ENCODE data around the gene FLII. TPM values are rescaled to one million over a fixed set of nuclear protein-coding genes. Genes with fewer than 3 reads are reported as not detected.
A peak's percentile ranks its signal among the peaks of the same experiment; 100 is the strongest.

FLII gene
- total RNA-seq, 1 donor from 2014 or later: 716 TPM

DNA sequence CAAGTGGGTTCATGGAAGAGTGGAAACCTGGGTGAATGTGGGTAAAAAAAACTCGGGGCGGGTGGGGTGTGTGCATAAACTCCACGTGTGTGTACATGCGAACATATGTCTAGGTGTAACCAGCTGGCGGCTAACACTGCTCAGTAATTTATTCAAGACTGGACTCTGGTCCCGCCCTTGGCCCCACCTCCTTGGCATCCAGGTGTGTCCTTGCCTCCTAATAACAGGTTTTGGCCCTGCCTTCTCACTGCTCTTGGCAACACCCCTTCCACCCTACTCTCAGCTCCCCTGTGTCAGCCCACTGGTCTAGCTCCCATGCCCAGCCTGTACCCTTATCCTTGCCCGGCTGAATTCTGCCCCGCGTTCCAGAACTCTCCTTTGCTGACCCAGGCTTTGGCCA lies 8.3 kb downstream of the FLII start:
- peaks cover 0 to 2% of the 10 kb centered on the region in 2 donors for H3K4me1 ChIP-seq
- H3K36me3 ChIP-seq: peaks cover 98% of the 10 kb centered on the region in 2 donors
- intact Hi-C loops (cut with DNase I): no loop called here
- no peak overlapping the region for H3K27ac ChIP-seq
- H3K4me3 ChIP-seq: no peak overlapping the region
- no peak for TF ChIP-seq CTCF (IDR thresholded peaks at IDR 0.05)
- no peak for DNase-seq (ENCODE audit: low spot score in 2 of 2)
- H3K27me3 ChIP-seq: no peaks in the 10 kb centered on the region
- no peaks in the 10 kb centered on the region for H3K9me3 ChIP-seq

- Histone ChIP-seq H3K9me3 (no peaks in the 10 kb centered on the region), H3K4me1 (peaks cover 0 to 2% of the 10 kb centered on the region in 2 donors), H3K27me3 (no peaks in the 10 kb centered on the region), H3K36me3 (peaks cover 96 to 97% of the 10 kb centered on the region in 2 donors), H3K4me3 (no peak overlapping the region), H3K27ac (peak overlapping the region in 1 of 2 donors; percentile 48)
- intact Hi-C loops (cut with DNase I): no loop called here
- TF ChIP-seq CTCF (IDR thresholded peaks at IDR 0.05): no peak
- no peak for DNase-seq (ENCODE audit: low spot score in 2 of 2)
Measured at GRCh38 chr17:18248811-18249210, 9.7 kb downstream of the FLII start.

- no peak overlapping the region for H3K4me3 ChIP-seq
- intact Hi-C loops (cut with DNase I): no loop called here
- peaks cover 92 to 97% of the 10 kb centered on the region in 2 donors for H3K36me3 ChIP-seq
- TF ChIP-seq CTCF (IDR thresholded peaks at IDR 0.05): peak; percentile 45 to 63 (median 56)
- no peaks in the 10 kb centered on the region for H3K27me3 ChIP-seq
- no peak for DNase-seq (ENCODE audit: low spot score in 2 of 2)
- peak overlapping the region in 1 of 2 donors; percentile 48 for H3K27ac ChIP-seq
- H3K9me3 ChIP-seq: no peaks in the 10 kb centered on the region
- peaks cover 0 to 2% of the 10 kb centered on the region in 2 donors for H3K4me1 ChIP-seq
Measured at GRCh38 chr17:18248300-18248731, 10.2 kb downstream of the FLII start.

GRCh38 chr17:18247613-18248001 lies 10.9 kb downstream of the FLII start:
- H3K36me3 ChIP-seq: peaks cover 86 to 91% of the 10 kb centered on the region in 2 donors

GRCh38 chr17:18246880-18247612 lies 11.5 kb downstream of the FLII start:
- no peak for TF ChIP-seq CTCF (IDR thresholded peaks at IDR 0.05)
- Histone ChIP-seq H3K36me3 (peaks cover 82 to 86% of the 10 kb centered on the region in 2 donors), H3K4me1 (peaks cover 0 to 2% of the 10 kb centered on the region in 2 donors), H3K27ac (no peak overlapping the region), H3K4me3 (no peak overlapping the region), H3K9me3 (no peaks in the 10 kb centered on the region), H3K27me3 (no peaks in the 10 kb centered on the region)
- no peak for DNase-seq (ENCODE audit: low spot score in 2 of 2)
- intact Hi-C loops (cut with DNase I): no loop called here

More at GRCh38 chr17:18247613-18248001, 10.9 kb downstream of the FLII start:
- intact Hi-C loops (cut with DNase I): no loop called here
- peak overlapping the region in 1 of 2 donors; percentile 48 for H3K27ac ChIP-seq
- no peak for DNase-seq (ENCODE audit: low spot score in 2 of 2)
- H3K9me3 ChIP-seq: no peaks in the 10 kb centered on the region
- H3K27me3 ChIP-seq: no peaks in the 10 kb centered on the region
- H3K4me3 ChIP-seq: no peak overlapping the region
- TF ChIP-seq CTCF (IDR thresholded peaks at IDR 0.05): no peak
- peaks cover 0 to 2% of the 10 kb centered on the region in 2 donors for H3K4me1 ChIP-seq

All from ascending aorta (tissue), 2 donors.